ENCODE results near the gene PPTC7. TPM values are rescaled to one million over a fixed set of nuclear protein-coding genes. Genes with fewer than 3 reads are reported as not detected.

PPTC7 gene
- total and polyA plus RNA-seq, 10 of the 15 experiments (the other 5 are each of a cell fraction or from before 2014, with no cell fraction given): 4.0 to 69.6 (median 12.3) TPM

DNA sequence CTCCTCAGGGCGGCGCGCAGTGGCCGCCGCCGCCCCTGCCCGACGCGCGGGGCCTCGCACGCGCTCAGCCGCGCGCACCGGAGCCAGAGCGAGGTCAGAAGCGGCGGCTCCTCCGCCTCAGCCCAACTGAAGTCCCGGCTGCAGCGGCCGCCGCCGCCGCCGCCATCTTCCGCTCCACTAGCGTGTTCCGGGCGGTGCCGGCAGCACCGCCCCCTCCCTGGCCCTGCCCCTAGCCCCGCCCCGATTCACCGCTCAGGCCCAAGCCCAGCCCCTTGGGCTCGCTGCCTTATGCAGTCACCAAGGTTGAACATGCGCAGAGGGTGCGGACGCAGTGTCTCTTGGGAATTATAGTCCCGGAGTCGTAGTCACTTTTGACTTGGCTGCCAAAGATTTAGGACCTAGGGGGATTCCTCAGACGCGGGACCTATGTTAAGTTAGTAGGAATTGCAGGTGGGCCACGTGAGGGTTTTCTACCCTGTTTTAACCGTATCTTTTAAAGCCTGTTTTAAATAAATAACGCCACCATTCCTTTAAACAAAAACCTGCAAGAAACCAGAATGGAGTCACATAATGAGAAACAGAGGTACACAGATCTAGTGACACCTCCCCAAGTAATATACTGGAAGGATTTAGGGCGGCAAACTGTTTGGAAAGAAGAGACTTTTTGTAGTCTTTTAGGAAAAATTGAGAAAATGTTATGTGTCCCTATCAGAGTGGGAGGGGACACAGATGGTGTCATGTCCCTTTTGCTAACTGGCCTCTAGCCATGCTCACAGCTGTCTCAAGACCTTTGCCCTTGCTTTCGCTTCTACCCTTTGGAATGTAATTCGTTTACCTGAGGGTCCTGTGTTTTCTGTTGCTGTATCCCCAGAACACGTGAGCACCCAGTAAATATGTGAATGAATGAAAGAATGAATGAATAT lies at the start of gene PPTC7 (continued):
- TF ChIP-seq ATF7 (IDR thresholded peaks at IDR 0.05; ENCODE audit: low read depth) (0 out of 2 replicates have a peak, but pooled peaks have one; percentile 36), ZNF687 (IDR thresholded peaks at IDR 0.05) (no peak; the same call in 1 of the 2 replicates), KDM1A (IDR thresholded peaks at IDR 0.05; ENCODE audit: borderline replicate concordance) (no peak), EED (IDR thresholded peaks at IDR 0.05; ENCODE audit: low read depth) (no peak), TBL1XR1 (IDR thresholded peaks at IDR 0.05; ENCODE audit: low read depth, low read length) (no peak), PAX5 (IDR thresholded peaks at IDR 0.05; ENCODE audit: borderline replicate concordance, low read depth, low read length) (peak; percentile 18; the same call in 1 of the 2 replicates), EGR1 (IDR thresholded peaks at IDR 0.05; ENCODE audit: borderline replicate concordance in 1 of 2, low read depth in 2 of 2, low read length in 2 of 2) (no peak), WRNIP1 (IDR thresholded peaks at IDR 0.05; ENCODE audit: borderline replicate concordance, low read depth, low read length) (no peak), TAF1 (IDR thresholded peaks at IDR 0.05; ENCODE audit: borderline replicate concordance, low read depth, low read length) (peak; percentile 86), SUPT20H (IDR thresholded peaks at IDR 0.05; ENCODE audit: borderline replicate concordance, control insufficient read depth, low read depth, low read length) (no peak), HDGF (IDR thresholded peaks at IDR 0.05) (peak; percentile 48; the same call in 1 of the 2 replicates), LARP7 (IDR thresholded peaks at IDR 0.05) (no peak), ZSCAN29 (IDR thresholded peaks at IDR 0.05) (peak; percentile 71; the same call in 1 of the 2 replicates), RB1 (IDR thresholded peaks at IDR 0.05; ENCODE audit: borderline replicate concordance) (no peak; the same call in 1 of the 2 replicates), CBFB (IDR thresholded peaks at IDR 0.05; ENCODE audit: low read depth) (no peak), POLR2A (IDR thresholded peaks at IDR 0.05; ENCODE audit: low read depth, low read length) (peak; percentile 72), IKZF1 (conservative IDR thresholded peaks at IDR 0.05) (peak; percentile 44), ZBED1 (IDR thresholded peaks at IDR 0.05; ENCODE audit: borderline replicate concordance) (no peak), MXI1 (IDR thresholded peaks at IDR 0.05; ENCODE audit: low read depth, low read length) (0 out of 2 replicates have a peak, but pooled peaks have one; percentile 20), RELB (IDR thresholded peaks at IDR 0.05; ENCODE audit: low read depth) (0 out of 2 replicates have a peak, but pooled peaks have one; percentile 24)
- TF ChIP-seq, protein P1, sequence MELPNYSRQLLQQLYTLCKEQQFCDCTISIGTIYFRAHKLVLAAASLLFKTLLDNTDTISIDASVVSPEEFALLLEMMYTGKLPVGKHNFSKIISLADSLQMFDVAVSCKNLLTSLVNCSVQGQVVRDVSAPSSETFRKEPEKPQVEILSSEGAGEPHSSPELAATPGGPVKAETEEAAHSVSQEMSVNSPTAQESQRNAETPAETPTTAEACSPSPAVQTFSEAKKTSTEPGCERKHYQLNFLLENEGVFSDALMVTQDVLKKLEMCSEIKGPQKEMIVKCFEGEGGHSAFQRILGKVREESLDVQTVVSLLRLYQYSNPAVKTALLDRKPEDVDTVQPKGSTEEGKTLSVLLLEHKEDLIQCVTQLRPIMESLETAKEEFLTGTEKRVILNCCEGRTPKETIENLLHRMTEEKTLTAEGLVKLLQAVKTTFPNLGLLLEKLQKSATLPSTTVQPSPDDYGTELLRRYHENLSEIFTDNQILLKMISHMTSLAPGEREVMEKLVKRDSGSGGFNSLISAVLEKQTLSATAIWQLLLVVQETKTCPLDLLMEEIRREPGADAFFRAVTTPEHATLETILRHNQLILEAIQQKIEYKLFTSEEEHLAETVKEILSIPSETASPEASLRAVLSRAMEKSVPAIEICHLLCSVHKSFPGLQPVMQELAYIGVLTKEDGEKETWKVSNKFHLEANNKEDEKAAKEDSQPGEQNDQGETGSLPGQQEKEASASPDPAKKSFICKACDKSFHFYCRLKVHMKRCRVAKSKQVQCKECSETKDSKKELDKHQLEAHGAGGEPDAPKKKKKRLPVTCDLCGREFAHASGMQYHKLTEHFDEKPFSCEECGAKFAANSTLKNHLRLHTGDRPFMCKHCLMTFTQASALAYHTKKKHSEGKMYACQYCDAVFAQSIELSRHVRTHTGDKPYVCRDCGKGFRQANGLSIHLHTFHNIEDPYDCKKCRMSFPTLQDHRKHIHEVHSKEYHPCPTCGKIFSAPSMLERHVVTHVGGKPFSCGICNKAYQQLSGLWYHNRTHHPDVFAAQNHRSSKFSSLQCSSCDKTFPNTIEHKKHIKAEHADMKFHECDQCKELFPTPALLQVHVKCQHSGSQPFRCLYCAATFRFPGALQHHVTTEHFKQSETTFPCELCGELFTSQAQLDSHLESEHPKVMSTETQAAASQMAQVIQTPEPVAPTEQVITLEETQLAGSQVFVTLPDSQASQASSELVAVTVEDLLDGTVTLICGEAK (IDR thresholded peaks at IDR 0.05; ENCODE audit: borderline replicate concordance): no peak; the same call in 1 of the 2 replicates

Data from GM12878 (cell line).